Hippocampal formation (tissue), 2 donors: ENCODE results near the gene PDIA4.
A peak's percentile ranks its signal among the peaks of the same experiment; 100 is the strongest.
"Not testable (repeated sequence)": the region's sequence is repeated elsewhere in the genome, so short reads cannot be mapped to it uniquely, and the experiment has no call there.

ENCODE experiments used
- DNase-seq, 2 donors: peaks; one replicate each; lab custom pipeline; 2025; lab: John Stamatoyannopoulos, UW

The PDIA4 gene

GRCh38 chr7:149028346-149029109, at the start of gene PDIA4:
PDIA4 (minus strand) TSS chr7:149028505; CDS start chr7:149028408, 97 bp downstream.
- peak; percentile 98 to 99 for DNase-seq

- DNase-seq: no peak
Measured at GRCh38 chr7:149077594-149077993, 49.3 kb upstream of the PDIA4 start.

GRCh38 chr7:149075286-149075685, 47.0 kb upstream of the PDIA4 start:
- DNase-seq: no peak

GRCh38 chr7:149074116-149074885, 46.0 kb upstream of the PDIA4 start:
- no peak for DNase-seq

GRCh38 chr7:149072438-149072775, 44.1 kb upstream of the PDIA4 start:
- no peak for DNase-seq

- DNase-seq: no peak
Measured at GRCh38 chr7:149071641-149072437, 43.5 kb upstream of the PDIA4 start.

GRCh38 chr7:149071182-149071635, 42.9 kb upstream of the PDIA4 start:
- no peak for DNase-seq

GRCh38 chr7:149070372-149071125, 42.2 kb upstream of the PDIA4 start:
- no peak for DNase-seq

- DNase-seq: no peak
Measured at GRCh38 chr7:149067869-149068268, 39.6 kb upstream of the PDIA4 start.

- no peak for DNase-seq
Measured at GRCh38 chr7:149063476-149063875, 35.2 kb upstream of the PDIA4 start.

GRCh38 chr7:149062217-149062899, 34.1 kb upstream of the PDIA4 start:
- not testable (repeated sequence) for DNase-seq

GRCh38 chr7:149060156-149060555, 31.9 kb upstream of the PDIA4 start:
- DNase-seq: no peak

- no peak for DNase-seq
Measured at GRCh38 chr7:149053885-149054284, 25.6 kb upstream of the PDIA4 start.

- no peak for DNase-seq
Measured at GRCh38 chr7:149053384-149053783, 25.1 kb upstream of the PDIA4 start.

- no peak for DNase-seq
Measured at GRCh38 chr7:149050941-149051340, 22.6 kb upstream of the PDIA4 start.

GRCh38 chr7:149048805-149049204, 20.5 kb upstream of the PDIA4 start:
- no peak for DNase-seq

- no peak for DNase-seq
Measured at GRCh38 chr7:149046416-149046815, 18.1 kb upstream of the PDIA4 start.

GRCh38 chr7:149043936-149044335, 15.6 kb upstream of the PDIA4 start:
- no peak for DNase-seq

GRCh38 chr7:149041350-149041749, 13.0 kb upstream of the PDIA4 start:
- DNase-seq: no peak

- not testable (repeated sequence) for DNase-seq
Measured at GRCh38 chr7:149038641-149039040, 10.3 kb upstream of the PDIA4 start.

- DNase-seq: no peak
Measured at GRCh38 chr7:149036676-149037075, 8.4 kb upstream of the PDIA4 start.
